Adrenal gland (tissue), 12 donors: Measurements from ENCODE around the gene WDR26. TPM values are rescaled to one million over a fixed set of nuclear protein-coding genes. Genes with fewer than 3 reads are reported as not detected.

Experiments
- DNase-seq, 7 donors: peaks; one replicate each; pipeline ENCODE4 v3.0.0-alpha.2; 2019 to 2020
- H3K27ac ChIP-seq, 5 donors: fragments of 200-600 bp; sonication (generic) in 4 of 5; 1 replicate in 3 of 5; 2 replicates in 2 of 5; pipeline versions ENCODE4 v1.5.1 to v1.8.0; 2016 to 2020; ENCODE audit warnings: mild to moderate bottlenecking in 1 of 5
- H3K27me3 ChIP-seq: fragments of 200-600 bp; 2 replicates; pipeline ENCODE4 v1.8.0; 2021
- H3K36me3 ChIP-seq, 2 donors: fragments of 200-600 bp; replicated peaks in 1 of 2; 1 replicate in 1 of 2; 2 replicates in 1 of 2; pipeline versions ENCODE4 v1.5.1 to v1.8.0; 2018 to 2022
- H3K4me1 ChIP-seq, 2 donors: fragments of 200-600 bp; replicated peaks in 1 of 2; 1 replicate in 1 of 2; 2 replicates in 1 of 2; pipeline versions ENCODE4 v1.5.1 to v1.8.0; 2018 to 2021
- H3K4me3 ChIP-seq, 4 donors: fragments of 200-600 bp; sonication (generic) in 3 of 4; one replicate each; pipeline ENCODE4 v1.5.1; 2016 to 2018
- H3K9me3 ChIP-seq, 3 donors: fragments of 200-600 bp; sonication (generic) in 1 of 3; replicated peaks in 1 of 3; 1 replicate in 2 of 3; 2 replicates in 1 of 3; pipeline versions ENCODE4 v1.5.1 to v1.8.0; 2016 to 2021
- POLR2A ChIP-seq, 2 donors: fragments of 450-650 bp; IDR thresholded peaks; one replicate each; pipeline ENCODE4 v1.6.1; 2017; ENCODE audit warnings: antibody characterized with exemption in 2 of 2, mild to moderate bottlenecking in 2 of 2, moderate library complexity in 1 of 2
- WGBS, 4 donors: extraction: QIAGEN DNeasy Blood & Tissue Kit in 2 of 4; methylation state at CpG; one replicate each; pipeline versions ENCODE4 v1.1.5 to v1.1.7; 2013 to 2017; 5-methylcytosine and 5-hydroxymethylcytosine counted together
- intact Hi-C, 2 donors: fragments of 100-400 bp; cut with DNase I; formaldehyde crosslinking; loops; one replicate each; pipeline versions ENCODE4 v1.14.1 to v1.15.0; 2022 to 2023
- polyA plus RNA-seq, 3 donors: library from polyadenylated mRNA; stranded (reverse); fragments of 200-250 nt in 2 of 3; fragments of 350-450 nt in 1 of 3; fragmentation: Illumina TruSeq in 1 of 3; extraction: RNeasy Lipid Tissue Mini Kit (QIAGEN cat#74804) in 1 of 3; gene quantifications; one replicate each; pipeline ENCODE4 v1.2.3, GENCODE V29; 2013 to 2014
- total RNA-seq, 9 donors: library from RNA; depleted of rRNA in 4 of 9; stranded (reverse); fragments of >200 nt in 4 of 9; fragments of 120-200 nt in 1 of 9; fragmentation: NEBNext Ultra II Directional in 1 of 9; extraction: Animal tissue kit (Norgen Biotek cat#: 25700) in 1 of 9; gene quantifications; one replicate each; pipeline versions ENCODE4 v1.1.0 to v1.2.4, GENCODE V29; 2013 to 2023
- TF ChIP-seq, protein P1 (sequence below), 6 experiments: fragments of 450-650 bp in 4 of 6; fragments of 200-600 bp in 2 of 6; sonication (generic) in 1 of 6; IDR thresholded peaks; 1 replicate in 5 of 6; 2 replicates in 1 of 6; pipeline versions ENCODE4 v1.5.1 to v1.8.0; 2016 to 2021; ENCODE audit warnings: antibody characterized with exemption in 6 of 6, mild to moderate bottlenecking in 2 of 6, moderate library complexity in 1 of 6
- donor health status: healthy with polysubstance abuse.
- donor health status: Bipolar disorder and iron deficiency.
- donor health status: DM: yes; HTN: yes; CAD: no.
- donor health status: DM: no; HTN: no; CAD: no.
- donor health status: DM: no; HTN: no; CAD: no.
- donor health status: DM: yes; HTN: yes; CAD: no.

Gene WDR26
- total and polyA plus RNA-seq, 12 donors = 25.6 to 92.0 (median 71.2) TPM

DNA sequence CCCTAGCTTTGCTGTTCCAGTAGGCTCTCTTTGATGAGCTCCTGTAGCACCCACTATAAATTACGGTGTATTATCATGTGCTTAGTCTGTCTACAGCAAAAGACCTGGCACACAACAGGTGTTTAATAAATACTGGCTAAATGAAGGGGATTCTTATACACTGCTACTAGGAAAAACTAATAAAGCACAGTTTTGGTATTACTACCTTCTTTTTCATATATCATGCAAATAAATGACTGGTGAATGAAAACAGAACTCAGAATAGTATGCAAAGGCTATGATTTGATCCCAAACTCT lies 26.4 kb downstream of the WDR26 start:
- no peak for TF ChIP-seq POLR2A (IDR thresholded peaks at IDR 0.05)
- TF ChIP-seq, protein P1, sequence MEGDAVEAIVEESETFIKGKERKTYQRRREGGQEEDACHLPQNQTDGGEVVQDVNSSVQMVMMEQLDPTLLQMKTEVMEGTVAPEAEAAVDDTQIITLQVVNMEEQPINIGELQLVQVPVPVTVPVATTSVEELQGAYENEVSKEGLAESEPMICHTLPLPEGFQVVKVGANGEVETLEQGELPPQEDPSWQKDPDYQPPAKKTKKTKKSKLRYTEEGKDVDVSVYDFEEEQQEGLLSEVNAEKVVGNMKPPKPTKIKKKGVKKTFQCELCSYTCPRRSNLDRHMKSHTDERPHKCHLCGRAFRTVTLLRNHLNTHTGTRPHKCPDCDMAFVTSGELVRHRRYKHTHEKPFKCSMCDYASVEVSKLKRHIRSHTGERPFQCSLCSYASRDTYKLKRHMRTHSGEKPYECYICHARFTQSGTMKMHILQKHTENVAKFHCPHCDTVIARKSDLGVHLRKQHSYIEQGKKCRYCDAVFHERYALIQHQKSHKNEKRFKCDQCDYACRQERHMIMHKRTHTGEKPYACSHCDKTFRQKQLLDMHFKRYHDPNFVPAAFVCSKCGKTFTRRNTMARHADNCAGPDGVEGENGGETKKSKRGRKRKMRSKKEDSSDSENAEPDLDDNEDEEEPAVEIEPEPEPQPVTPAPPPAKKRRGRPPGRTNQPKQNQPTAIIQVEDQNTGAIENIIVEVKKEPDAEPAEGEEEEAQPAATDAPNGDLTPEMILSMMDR (IDR thresholded peaks at IDR 0.05) = no peak
- intact Hi-C loops = no loop called here
- Histone ChIP-seq H3K27ac (no peak overlapping the region), H3K9me3 (no peaks in the 10 kb centered on the region), H3K27me3 (no peaks in the 10 kb centered on the region), H3K4me3 (no peak overlapping the region), H3K36me3 (peaks cover 0 to 91% of the 10 kb centered on the region in 2 donors), H3K4me1 (peaks cover 0 to 10% of the 10 kb centered on the region in 2 donors)
- 93 to 98% (median 95%) methylated on average over 1 of the region's 1 CpG for WGBS, 4 donors
- DNase-seq = no peak

- Histone ChIP-seq H3K27ac (no peak overlapping the region), H3K27me3 (no peaks in the 10 kb centered on the region), H3K4me1 (peaks cover 0 to 10% of the 10 kb centered on the region in 2 donors), H3K36me3 (peaks cover 0 to 91% of the 10 kb centered on the region in 2 donors), H3K4me3 (no peak overlapping the region), H3K9me3 (no peaks in the 10 kb centered on the region)
- DNase-seq = peak in 2 of 7 donors; percentile 12 to 27
- no peak for TF ChIP-seq POLR2A (IDR thresholded peaks at IDR 0.05)
- TF ChIP-seq, protein P1 (IDR thresholded peaks at IDR 0.05) = no peak
- intact Hi-C loops = no loop called here
- WGBS, 4 donors = 66 to 78% (median 70%) methylated on average over 7 of the region's 7 CpGs
Observed at GRCh38 chr1:224407571-224408293, 26.9 kb downstream of the WDR26 start.

DNA sequence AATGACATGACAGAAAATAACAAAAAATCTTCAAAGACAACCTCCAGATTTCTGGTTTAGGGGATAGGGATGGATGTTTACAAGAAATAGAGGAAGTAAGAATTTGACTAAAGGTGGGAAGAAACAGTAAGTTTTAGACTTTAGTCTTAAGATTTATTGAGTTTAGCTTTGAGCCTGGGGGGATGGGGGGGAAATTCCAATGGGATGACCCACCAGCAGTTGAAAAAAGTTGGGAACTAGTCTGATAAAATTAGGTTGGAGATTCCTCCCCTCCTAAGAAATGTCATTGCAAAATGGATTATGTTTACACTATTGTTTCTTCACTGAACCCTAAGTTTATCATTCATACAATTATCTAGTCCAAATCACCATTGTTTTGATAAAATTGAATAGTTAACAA lies 28.4 kb downstream of the WDR26 start:
- no peak overlapping the region for H3K4me3 ChIP-seq
- H3K36me3 ChIP-seq = peaks cover 0 to 88% of the 10 kb centered on the region in 2 donors
- no peaks in the 10 kb centered on the region for H3K9me3 ChIP-seq
- H3K27me3 ChIP-seq = no peaks in the 10 kb centered on the region
- TF ChIP-seq, protein P1 (IDR thresholded peaks at IDR 0.05) = no peak
- no peak for TF ChIP-seq POLR2A (IDR thresholded peaks at IDR 0.05)
- no peak for DNase-seq
- intact Hi-C loops = no loop called here
- no peak overlapping the region for H3K27ac ChIP-seq
- H3K4me1 ChIP-seq = peaks cover 0 to 6% of the 10 kb centered on the region in 2 donors

DNA sequence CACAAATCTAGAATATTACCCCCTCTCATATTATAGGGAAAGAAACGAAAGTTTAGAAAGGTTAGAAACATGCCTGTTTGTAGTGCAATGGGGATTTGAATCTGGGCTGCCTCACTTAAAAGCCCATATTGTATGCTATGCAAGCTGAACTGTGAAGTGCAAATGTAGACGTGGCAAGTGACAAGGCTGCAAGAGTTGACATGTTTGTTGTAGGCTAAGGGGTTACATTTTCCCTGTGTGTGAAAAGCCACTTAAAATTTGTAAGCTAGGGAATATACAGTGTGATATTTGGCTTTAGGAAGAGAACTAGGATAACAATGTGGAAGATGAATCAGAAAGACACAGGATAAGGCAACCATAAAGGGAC lies 29.0 kb downstream of the WDR26 start:
- no peaks in the 10 kb centered on the region for H3K27me3 ChIP-seq
- no peak for DNase-seq
- peaks cover 0 to 6% of the 10 kb centered on the region in 2 donors for H3K4me1 ChIP-seq
- 94 to 96% (median 94%) methylated on average over 2 of the region's 2 CpGs for WGBS, 4 donors
- H3K27ac ChIP-seq = no peak overlapping the region
- intact Hi-C loops = no loop called here
- no peak for TF ChIP-seq POLR2A (IDR thresholded peaks at IDR 0.05)
- TF ChIP-seq, protein P1 (IDR thresholded peaks at IDR 0.05) = no peak
- H3K9me3 ChIP-seq = no peaks in the 10 kb centered on the region
- peaks cover 0 to 88% of the 10 kb centered on the region in 2 donors for H3K36me3 ChIP-seq
- no peak overlapping the region for H3K4me3 ChIP-seq
